MCF 10A (cell line): Measurements from ENCODE around the gene ARHGAP40. TPM values are rescaled to one million over a fixed set of nuclear protein-coding genes. Genes with fewer than 3 reads are reported as not detected.

ENCODE experiments used
- BruUV-seq: library from RNA; stranded (reverse); fragments of 400-500 nt; replicated peaks from 2 replicates; lab custom pipeline; 2021; lab: Mats Ljungman, UMichigan
- CTCF ChIA-PET: fragments of 300-600 bp; sonication (Branson Sonifier 250); formaldehyde crosslinking; extraction: SDS; loops from one replicate; lab custom pipeline; 2021; ENCODE audit warnings: antibody characterized with exemption, inconsistent platforms; lab: Yijun Ruan, JAX
- POLR2A ChIA-PET: fragments of 300-600, 350-650 bp; sonication (Branson Sonifier 250); formaldehyde crosslinking; extraction: SDS; loops from one replicate; lab custom pipeline; 2020; ENCODE audit warnings: antibody characterized with exemption, inconsistent platforms; lab: Yijun Ruan, JAX
- DNase-seq: peaks from one replicate; pipeline ENCODE4 v3.0.0-alpha.2; 2018; ENCODE audit not compliant: unreplicated experiment
- H3K27ac Mint-ChIP-seq: one replicate; pipeline ENCODE4 v1.8.0; 2022; ENCODE audit warnings: mild to moderate bottlenecking, low read depth, mixed read lengths; ENCODE audit not compliant: unreplicated experiment
- H3K27me3 Mint-ChIP-seq: one replicate; pipeline ENCODE4 v1.8.0; 2022; ENCODE audit warnings: mixed read lengths; ENCODE audit not compliant: insufficient read depth, unreplicated experiment
- H3K36me3 Mint-ChIP-seq: one replicate; pipeline ENCODE4 v1.8.0; 2022; ENCODE audit warnings: mild to moderate bottlenecking, moderate library complexity, mixed read lengths; ENCODE audit not compliant: insufficient read depth, unreplicated experiment
- H3K4me1 Mint-ChIP-seq: one replicate; pipeline ENCODE4 v1.8.0; 2022; ENCODE audit warnings: mixed read lengths; ENCODE audit not compliant: insufficient read depth, unreplicated experiment
- H3K4me3 Mint-ChIP-seq: one replicate; pipeline ENCODE4 v1.8.0; 2022; ENCODE audit warnings: mild to moderate bottlenecking, moderate library complexity, mixed read lengths; ENCODE audit not compliant: unreplicated experiment
- H3K9me3 Mint-ChIP-seq: one replicate; pipeline ENCODE4 v1.8.0; 2022; ENCODE audit warnings: mixed read lengths; ENCODE audit not compliant: unreplicated experiment
- intact Hi-C: fragments of 100-400 bp; cut with micrococcal nuclease; formaldehyde crosslinking; loops from 2 replicates; pipeline ENCODE4 v1.14.1; 2022
- total RNA-seq: library from RNA; stranded (reverse); gene quantifications from 2 replicates; pipeline ENCODE4 v1.2.3, GENCODE V29; 2022
- TF ChIP-seq, protein P1 (sequence below): fragments of 200-600 bp; IDR thresholded peaks from one replicate; pipeline ENCODE4 v1.8.0; 2022; ENCODE audit warnings: antibody characterized with exemption, mild to moderate bottlenecking; ENCODE audit not compliant: unreplicated experiment

The ARHGAP40 gene
- total RNA-seq, 1 experiment from 2014 or later: not detected

DNA sequence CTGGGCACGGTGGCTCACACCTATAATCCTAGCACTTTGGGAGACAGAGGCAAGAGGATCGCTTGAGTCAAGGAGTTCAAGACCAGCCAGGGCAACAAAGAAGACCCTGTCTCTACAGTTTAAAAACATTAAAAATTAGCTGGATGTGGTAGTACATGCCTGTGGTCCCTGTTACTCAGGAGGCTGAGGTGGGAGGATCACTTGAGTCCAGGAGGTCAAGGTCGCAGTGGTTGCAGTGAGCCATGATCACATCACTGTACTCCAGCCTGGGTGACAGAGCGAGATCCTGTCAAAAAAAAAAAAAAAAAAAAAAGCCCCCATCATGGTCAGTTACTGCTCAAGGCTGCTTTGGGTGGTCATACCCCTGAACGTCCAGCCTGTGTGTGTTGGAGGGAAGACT lies 55.8 kb downstream of the ARHGAP40 start:
- no peaks in the 10 kb centered on the region for H3K4me1 Mint-ChIP-seq
- peaks cover 86% of the 10 kb centered on the region for H3K27me3 Mint-ChIP-seq
- H3K27ac Mint-ChIP-seq: no peak overlapping the region
- peaks cover 6% of the 10 kb centered on the region for H3K36me3 Mint-ChIP-seq
- ChIA-PET POLR2A (no interaction called here), CTCF (interaction anchor here (0.6 to 11.2 kb wide), 12 partner anchors 9 to 1091 kb away, joined by 3 to 83 read pairs (median 6); partner anchors contain the start of gene ACTR5)
- peaks cover 9% of the 10 kb centered on the region for H3K9me3 Mint-ChIP-seq
- intact Hi-C loops: no loop called here
- no peak for DNase-seq
- BruUV-seq: no TSS peak
- no peak overlapping the region for H3K4me3 Mint-ChIP-seq
- TF ChIP-seq, protein P1, sequence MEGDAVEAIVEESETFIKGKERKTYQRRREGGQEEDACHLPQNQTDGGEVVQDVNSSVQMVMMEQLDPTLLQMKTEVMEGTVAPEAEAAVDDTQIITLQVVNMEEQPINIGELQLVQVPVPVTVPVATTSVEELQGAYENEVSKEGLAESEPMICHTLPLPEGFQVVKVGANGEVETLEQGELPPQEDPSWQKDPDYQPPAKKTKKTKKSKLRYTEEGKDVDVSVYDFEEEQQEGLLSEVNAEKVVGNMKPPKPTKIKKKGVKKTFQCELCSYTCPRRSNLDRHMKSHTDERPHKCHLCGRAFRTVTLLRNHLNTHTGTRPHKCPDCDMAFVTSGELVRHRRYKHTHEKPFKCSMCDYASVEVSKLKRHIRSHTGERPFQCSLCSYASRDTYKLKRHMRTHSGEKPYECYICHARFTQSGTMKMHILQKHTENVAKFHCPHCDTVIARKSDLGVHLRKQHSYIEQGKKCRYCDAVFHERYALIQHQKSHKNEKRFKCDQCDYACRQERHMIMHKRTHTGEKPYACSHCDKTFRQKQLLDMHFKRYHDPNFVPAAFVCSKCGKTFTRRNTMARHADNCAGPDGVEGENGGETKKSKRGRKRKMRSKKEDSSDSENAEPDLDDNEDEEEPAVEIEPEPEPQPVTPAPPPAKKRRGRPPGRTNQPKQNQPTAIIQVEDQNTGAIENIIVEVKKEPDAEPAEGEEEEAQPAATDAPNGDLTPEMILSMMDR: no peak

DNA sequence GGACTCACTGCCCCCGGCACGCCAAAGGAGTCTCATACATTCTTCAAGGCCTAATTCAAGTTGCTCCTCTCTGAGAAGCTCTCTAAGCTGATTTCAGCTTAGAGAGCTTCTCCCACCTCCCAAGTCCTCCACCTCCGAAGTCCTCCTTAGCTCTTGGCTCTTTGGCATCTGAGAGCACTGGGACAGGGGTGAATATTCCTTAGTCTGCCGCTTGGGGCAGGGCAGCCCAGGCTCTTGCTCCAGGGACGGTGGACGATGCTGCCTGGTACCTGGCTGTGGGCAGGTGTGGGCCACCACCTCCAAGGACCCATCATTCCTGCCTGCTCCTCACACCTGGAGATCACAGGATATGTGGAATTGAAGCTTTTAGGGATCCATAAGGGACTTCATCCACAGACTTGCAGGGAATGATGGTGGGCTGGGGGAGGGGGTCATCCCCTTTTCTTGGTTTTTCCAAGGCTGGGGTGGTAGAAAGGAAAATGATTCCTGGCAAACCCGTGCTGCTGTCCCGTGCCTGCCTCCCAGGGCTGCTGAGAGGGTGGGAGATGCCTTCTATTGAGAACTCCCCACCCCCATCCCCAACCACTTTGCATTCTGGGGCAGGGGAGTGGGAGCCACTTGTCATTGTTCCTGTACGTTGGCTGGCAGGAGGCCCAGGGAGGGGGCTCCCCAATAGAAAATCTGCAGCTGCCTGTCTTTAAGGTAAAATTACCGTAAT lies 57.4 kb downstream of the ARHGAP40 start:
- H3K9me3 Mint-ChIP-seq: no peaks in the 10 kb centered on the region
- no TSS peak for BruUV-seq
- no peak overlapping the region for H3K4me3 Mint-ChIP-seq
- intact Hi-C loops: loop anchor here (1.0 kb wide), 1 partner anchor 20 kb away; no protein-coding TSS in a partner anchor
- no peaks in the 10 kb centered on the region for H3K4me1 Mint-ChIP-seq
- peaks cover 6% of the 10 kb centered on the region for H3K36me3 Mint-ChIP-seq
- peak; percentile 46 for DNase-seq
- TF ChIP-seq, protein P1: peak; percentile 71
- no peak overlapping the region for H3K27ac Mint-ChIP-seq
- CTCF ChIA-PET: interaction anchor here (0.5 to 11.2 kb wide), 55 partner anchors 9 to 1237 kb away, joined by 3 to 83 read pairs (median 4); partner anchors contain the start of genes ACTR5, DHX35 and SLC32A1
- POLR2A ChIA-PET: interaction anchor here (1.1 kb wide), 1 partner anchor 181 kb away, joined by 4 read pairs; no protein-coding TSS in a partner anchor
- peaks cover 77% of the 10 kb centered on the region for H3K27me3 Mint-ChIP-seq

GRCh38 chr20:38659597-38659880 lies 57.9 kb downstream of the ARHGAP40 start:
- Mint-ChIP-seq H3K4me1 (no peaks in the 10 kb centered on the region), H3K9me3 (no peaks in the 10 kb centered on the region), H3K27me3 (peaks cover 77% of the 10 kb centered on the region), H3K27ac (no peak overlapping the region), H3K36me3 (peaks cover 6% of the 10 kb centered on the region), H3K4me3 (no peak overlapping the region)
- CTCF ChIA-PET: interaction anchor here (0.5 to 11.2 kb wide), 36 partner anchors 9 to 1237 kb away, joined by 3 to 83 read pairs (median 4); partner anchors contain the start of genes ACTR5, DHX35 and SLC32A1
- TF ChIP-seq, protein P1: no peak
- DNase-seq: no peak
- no TSS peak for BruUV-seq
- intact Hi-C loops: no loop called here
- POLR2A ChIA-PET: interaction anchor here (0.7 to 1.1 kb wide), 2 partner anchors 10 to 437 kb away, joined by 3 read pairs; no protein-coding TSS in a partner anchor

- no peak overlapping the region for H3K4me3 Mint-ChIP-seq
- H3K9me3 Mint-ChIP-seq: no peaks in the 10 kb centered on the region
- no peaks in the 10 kb centered on the region for H3K4me1 Mint-ChIP-seq
- no peak overlapping the region for H3K27ac Mint-ChIP-seq
- CTCF ChIA-PET: interaction anchor here (0.7 to 11.2 kb wide), 15 partner anchors 8 to 1180 kb away, joined by 3 to 83 read pairs (median 8); partner anchors contain the start of gene ACTR5
- no TSS peak for BruUV-seq
- intact Hi-C loops: no loop called here
- peaks cover 78% of the 10 kb centered on the region for H3K27me3 Mint-ChIP-seq
- POLR2A ChIA-PET: interaction anchor here (0.7 to 1.1 kb wide), 2 partner anchors 11 to 436 kb away, joined by 3 read pairs; no protein-coding TSS in a partner anchor
- TF ChIP-seq, protein P1: no peak
- H3K36me3 Mint-ChIP-seq: peaks cover 6% of the 10 kb centered on the region
- no peak for DNase-seq
Measured at GRCh38 chr20:38660429-38660828, 58.8 kb downstream of the ARHGAP40 start.
